Sigmoid colon (tissue), 7 donors: Measurements from ENCODE around the gene BSG. TPM values are rescaled to one million over a fixed set of nuclear protein-coding genes. Genes with fewer than 3 reads are reported as not detected.
"Not testable (repeated sequence)": the region's sequence is repeated elsewhere in the genome, so short reads cannot be mapped to it uniquely, and the experiment has no call there.

ENCODE experiments used
- DNase-seq: peaks from one replicate; pipeline ENCODE4 v3.0.0-alpha.2; 2019
- H3K27ac ChIP-seq, 4 donors: fragments of 200-600 bp; sonication (generic); one replicate each; pipeline ENCODE4 v1.5.1; 2016 to 2019; ENCODE audit warnings: mild to moderate bottlenecking in 1 of 4
- H3K27me3 ChIP-seq, 3 donors: fragments of 200-600 bp; sonication (generic); one replicate each; pipeline ENCODE4 v1.5.1; 2019; ENCODE audit warnings: mild to moderate bottlenecking in 1 of 3
- H3K36me3 ChIP-seq, 4 donors: fragments of 200-600 bp; sonication (generic); one replicate each; pipeline ENCODE4 v1.5.1; 2016 to 2019
- H3K4me1 ChIP-seq, 4 donors: fragments of 200-600 bp; sonication (generic); one replicate each; pipeline ENCODE4 v1.5.1; 2017 to 2019
- H3K4me3 ChIP-seq, 4 donors: fragments of 200-600 bp; sonication (generic); one replicate each; pipeline ENCODE4 v1.5.1; 2017 to 2019; ENCODE audit warnings: mild to moderate bottlenecking in 2 of 4, moderate library complexity in 1 of 4
- H3K9me3 ChIP-seq, 4 donors: fragments of 200-600 bp in 3 of 4; sonication (generic) in 3 of 4; one replicate each; pipeline versions ENCODE4 v1.5.1 to v1.6.1; 2013 to 2019
- EP300 ChIP-seq, 4 donors: sonication (generic); formaldehyde crosslinking; IDR thresholded peaks; one replicate each; pipeline ENCODE4 v1.6.1; 2017; ENCODE audit warnings: antibody characterized with exemption in 4 of 4
- POLR2A ChIP-seq, 2 donors: fragments of 450-650 bp; IDR thresholded peaks; one replicate each; pipeline ENCODE4 v1.6.1; 2016; ENCODE audit warnings: antibody characterized with exemption in 2 of 2, mild to moderate bottlenecking in 2 of 2, moderate library complexity in 2 of 2
- POLR2AphosphoS5 ChIP-seq, 4 donors: sonication (generic); formaldehyde crosslinking; IDR thresholded peaks; one replicate each; pipeline ENCODE4 v1.6.1; 2017; ENCODE audit warnings: antibody characterized with exemption in 4 of 4
- WGBS, 2 donors: extraction: QIAGEN DNeasy Blood & Tissue Kit; methylation state at CpG; one replicate each; pipeline ENCODE4 v1.1.7; 2013; 5-methylcytosine and 5-hydroxymethylcytosine counted together
- intact Hi-C: fragments of 100-400 bp; cut with DNase I; formaldehyde crosslinking; loops from one replicate; pipeline ENCODE4 v1.15.1; 2023
- polyA plus RNA-seq, 3 donors: library from polyadenylated mRNA; stranded (reverse); fragments of 200-250 nt; gene quantifications; one replicate each; pipeline ENCODE4 v1.2.3, GENCODE V29; 2013
- total RNA-seq, 4 donors: library from RNA; depleted of rRNA; stranded (reverse); fragments of >200 nt; gene quantifications; one replicate each; pipeline ENCODE4 v1.1.0, GENCODE V29; 2016
- TF ChIP-seq, protein P1 (sequence below), 4 experiments: fragments of 450-650 bp in 3 of 4; fragments of 200-600 bp in 1 of 4; IDR thresholded peaks; one replicate each; pipeline ENCODE4 v1.5.1; 2016 to 2019; ENCODE audit warnings: antibody characterized with exemption in 4 of 4, mild to moderate bottlenecking in 3 of 4, moderate library complexity in 2 of 4
- donor health status: healthy with polysubstance abuse.
- donor health status: Bipolar disorder and iron deficiency.
- donor health status: healthy.

Gene BSG
- total and polyA plus RNA-seq, 7 donors: 218 to 715 (median 475) TPM

DNA sequence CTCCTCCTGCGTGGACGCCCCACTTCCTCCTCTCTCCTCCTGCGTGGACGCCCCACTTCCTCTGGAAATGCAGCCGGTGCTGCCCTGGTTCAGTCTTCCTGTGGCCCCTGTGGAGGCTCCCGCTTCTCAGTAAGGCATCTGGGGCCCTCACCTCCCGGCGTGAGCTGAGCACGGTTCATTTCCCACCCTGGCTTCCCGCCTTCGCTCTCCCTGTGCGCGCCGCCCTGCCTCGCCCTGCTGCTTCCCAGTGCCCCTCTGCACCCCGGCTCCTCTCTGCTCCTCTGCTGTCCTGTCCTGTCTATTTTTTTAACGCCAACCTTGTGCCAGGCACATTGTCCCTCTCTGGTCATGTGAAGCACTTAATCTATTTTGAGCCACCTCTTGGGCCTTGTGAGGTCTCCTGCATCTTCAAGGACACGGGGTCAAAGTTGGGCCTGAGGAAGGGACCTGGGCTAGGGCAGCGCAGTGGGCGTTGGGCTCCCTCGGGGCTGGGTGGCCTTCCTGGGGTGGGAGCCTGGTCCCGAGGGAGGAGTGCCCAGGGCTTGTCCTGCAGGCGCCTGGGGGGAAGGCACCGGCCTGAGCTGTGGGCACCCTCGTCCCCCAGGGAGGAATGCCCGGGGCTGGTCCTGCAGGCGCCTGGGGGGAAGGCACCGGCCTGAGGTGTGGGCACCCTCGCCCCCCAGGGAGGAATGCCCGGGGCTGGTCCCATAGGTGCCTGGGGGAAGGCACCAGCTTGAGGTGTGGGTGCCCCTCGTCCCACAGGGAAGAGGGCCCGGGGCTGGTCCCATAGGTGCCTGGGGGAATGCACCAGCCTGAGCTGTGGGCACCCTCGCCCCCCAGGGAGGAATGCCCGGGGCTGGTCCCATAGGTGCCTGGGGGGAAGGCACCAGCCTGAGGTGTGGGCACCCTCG lies 30.2 kb downstream of the BSG start:
- intact Hi-C loops: no loop called here
- Histone ChIP-seq H3K27me3 (no peaks in the 10 kb centered on the region), H3K4me1 (no peaks in the 10 kb centered on the region), H3K36me3 (no peaks in the 10 kb centered on the region), H3K27ac (no peak overlapping the region), H3K9me3 (no peaks in the 10 kb centered on the region), H3K4me3 (no peak overlapping the region)
- no peak for DNase-seq
- TF ChIP-seq, protein P1, sequence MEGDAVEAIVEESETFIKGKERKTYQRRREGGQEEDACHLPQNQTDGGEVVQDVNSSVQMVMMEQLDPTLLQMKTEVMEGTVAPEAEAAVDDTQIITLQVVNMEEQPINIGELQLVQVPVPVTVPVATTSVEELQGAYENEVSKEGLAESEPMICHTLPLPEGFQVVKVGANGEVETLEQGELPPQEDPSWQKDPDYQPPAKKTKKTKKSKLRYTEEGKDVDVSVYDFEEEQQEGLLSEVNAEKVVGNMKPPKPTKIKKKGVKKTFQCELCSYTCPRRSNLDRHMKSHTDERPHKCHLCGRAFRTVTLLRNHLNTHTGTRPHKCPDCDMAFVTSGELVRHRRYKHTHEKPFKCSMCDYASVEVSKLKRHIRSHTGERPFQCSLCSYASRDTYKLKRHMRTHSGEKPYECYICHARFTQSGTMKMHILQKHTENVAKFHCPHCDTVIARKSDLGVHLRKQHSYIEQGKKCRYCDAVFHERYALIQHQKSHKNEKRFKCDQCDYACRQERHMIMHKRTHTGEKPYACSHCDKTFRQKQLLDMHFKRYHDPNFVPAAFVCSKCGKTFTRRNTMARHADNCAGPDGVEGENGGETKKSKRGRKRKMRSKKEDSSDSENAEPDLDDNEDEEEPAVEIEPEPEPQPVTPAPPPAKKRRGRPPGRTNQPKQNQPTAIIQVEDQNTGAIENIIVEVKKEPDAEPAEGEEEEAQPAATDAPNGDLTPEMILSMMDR (IDR thresholded peaks at IDR 0.05): no peak
- TF ChIP-seq POLR2A (IDR thresholded peaks at IDR 0.05) (no peak), EP300 (IDR thresholded peaks at IDR 0.05) (no peak), POLR2AphosphoS5 (IDR thresholded peaks at IDR 0.05) (no peak)
- 74 to 84% methylated on average over 35 of the region's 35 CpGs for WGBS, 2 donors

DNA sequence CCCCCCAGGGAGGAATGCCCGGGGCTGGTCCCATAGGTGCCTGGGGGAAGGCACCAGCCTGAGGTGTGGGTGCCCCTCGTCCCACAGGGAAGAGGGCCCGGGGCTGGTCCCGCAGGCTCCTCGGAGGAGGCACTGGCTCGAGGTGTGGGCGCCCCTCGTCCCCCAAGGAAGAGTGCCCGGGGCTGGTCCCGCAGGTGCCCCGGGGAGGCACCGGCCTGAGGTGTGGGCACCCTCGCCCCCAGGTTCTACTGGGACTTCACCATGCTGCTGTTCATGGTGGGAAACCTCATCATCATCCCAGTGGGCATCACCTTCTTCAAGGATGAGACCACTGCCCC lies 30.9 kb downstream of the BSG start:
- intact Hi-C loops, H3K36me3 ChIP-seq, H3K9me3 ChIP-seq, H3K27me3 ChIP-seq, H3K4me1 ChIP-seq, H3K27ac ChIP-seq, DNase-seq, H3K4me3 ChIP-seq: not testable (repeated sequence)
- WGBS, 2 donors: 84 to 95% methylated on average over 13 of the region's 13 CpGs

DNA sequence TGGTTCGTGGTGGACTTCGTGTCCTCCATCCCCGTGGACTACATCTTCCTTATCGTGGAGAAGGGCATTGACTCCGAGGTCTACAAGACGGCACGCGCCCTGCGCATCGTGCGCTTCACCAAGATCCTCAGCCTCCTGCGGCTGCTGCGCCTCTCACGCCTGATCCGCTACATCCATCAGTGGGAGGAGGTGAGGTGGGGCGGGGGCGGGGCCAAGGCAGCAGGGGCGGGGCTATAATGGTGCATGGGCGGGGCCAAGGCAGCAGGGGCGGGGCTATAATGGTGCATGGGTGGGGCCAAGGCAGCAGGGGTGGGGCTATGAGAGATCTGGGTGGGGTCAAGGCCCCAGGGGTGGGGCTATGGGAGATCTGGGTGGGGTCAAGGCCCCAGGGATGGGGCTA lies 31.4 kb downstream of the BSG start:
- H3K4me1 ChIP-seq, H3K27ac ChIP-seq, DNase-seq, H3K9me3 ChIP-seq, H3K4me3 ChIP-seq, H3K27me3 ChIP-seq, H3K36me3 ChIP-seq, intact Hi-C loops: not testable (repeated sequence)
- 90 to 91% methylated on average over 20 of the region's 20 CpGs for WGBS, 2 donors

DNA sequence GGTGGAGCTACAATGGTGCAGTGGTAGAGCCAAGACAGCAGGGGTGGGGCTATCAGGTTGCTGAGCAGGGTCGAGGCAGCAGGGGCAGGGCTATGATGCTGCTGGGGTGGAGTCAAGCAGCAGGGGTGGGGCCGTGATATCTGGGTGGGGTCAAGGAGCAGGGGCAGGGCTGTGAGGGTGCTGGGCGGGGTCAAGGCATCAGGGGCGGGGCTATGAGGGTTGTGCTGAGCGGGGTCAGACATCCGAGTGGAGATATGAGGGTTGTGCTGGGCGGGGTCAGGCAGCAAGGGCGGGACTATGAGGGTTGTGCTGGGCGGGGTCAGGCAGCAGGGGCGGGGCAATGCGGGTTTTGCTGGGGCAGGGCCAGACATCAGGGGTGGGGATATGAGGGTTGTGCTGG lies 32.0 kb downstream of the BSG start:
- TF ChIP-seq EP300 (IDR thresholded peaks at IDR 0.05): no peak
- TF ChIP-seq POLR2A (IDR thresholded peaks at IDR 0.05): no peak
- TF ChIP-seq, protein P1 (IDR thresholded peaks at IDR 0.05): no peak
- TF ChIP-seq POLR2AphosphoS5 (IDR thresholded peaks at IDR 0.05): no peak
- Histone ChIP-seq H3K36me3 (no peaks in the 10 kb centered on the region), H3K4me3 (no peak overlapping the region), H3K9me3 (no peaks in the 10 kb centered on the region), H3K4me1 (no peaks in the 10 kb centered on the region), H3K27ac (no peak overlapping the region), H3K27me3 (no peaks in the 10 kb centered on the region)
- intact Hi-C loops: no loop called here
- WGBS, 2 donors: 49 to 87% methylated on average over 11 of the region's 11 CpGs
- no peak for DNase-seq

DNA sequence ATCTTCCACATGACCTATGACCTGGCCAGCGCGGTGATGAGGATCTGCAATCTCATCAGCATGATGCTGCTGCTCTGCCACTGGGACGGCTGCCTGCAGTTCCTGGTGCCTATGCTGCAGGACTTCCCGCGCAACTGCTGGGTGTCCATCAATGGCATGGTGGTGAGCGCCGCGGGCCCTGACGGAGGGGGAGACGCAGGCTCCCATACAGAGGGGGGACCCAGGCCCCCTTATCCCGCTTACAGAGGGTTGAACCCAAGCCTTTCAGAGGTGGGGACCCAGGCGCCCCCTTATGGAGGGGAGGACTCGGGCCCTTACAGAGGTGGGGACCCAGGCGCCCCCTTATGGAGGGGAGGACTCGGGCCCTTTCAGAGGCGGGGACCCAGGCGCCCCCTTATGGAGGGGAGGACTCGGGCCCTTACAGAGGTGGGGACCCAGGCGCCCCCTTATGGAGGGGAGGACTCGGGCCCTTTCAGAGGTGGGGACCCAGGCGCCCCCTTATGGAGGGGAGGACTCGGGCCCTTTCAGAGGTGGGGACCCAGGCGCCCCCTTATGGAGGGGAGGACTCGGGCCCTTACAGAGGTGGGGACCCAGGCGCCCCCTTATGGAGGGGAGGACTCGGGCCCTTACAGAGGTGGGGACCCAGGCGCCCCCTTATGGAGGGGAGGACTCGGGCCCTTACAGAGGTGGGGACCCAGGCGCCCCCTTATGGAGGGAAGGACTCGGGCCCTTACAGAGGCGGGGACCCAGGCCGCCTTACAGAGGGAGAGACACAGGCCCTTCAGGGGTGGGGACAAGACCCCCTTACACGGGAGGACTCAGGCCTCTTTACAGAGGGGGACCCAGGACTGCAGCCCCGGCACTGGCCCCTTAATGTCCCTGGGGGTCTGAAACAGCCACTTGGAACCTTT lies 32.9 kb downstream of the BSG start:
- H3K9me3 ChIP-seq, H3K4me3 ChIP-seq, H3K4me1 ChIP-seq, H3K36me3 ChIP-seq, DNase-seq, intact Hi-C loops, H3K27ac ChIP-seq, H3K27me3 ChIP-seq: not testable (repeated sequence)
- WGBS, 2 donors: 81 to 84% methylated on average over 26 to 34 of the region's 34 CpGs
